HCT116 (cell line): Measurements from ENCODE around the gene TMC8. TPM values are rescaled to one million over a fixed set of nuclear protein-coding genes. Genes with fewer than 3 reads are reported as not detected.

Experiments
- ATAC-seq: fragments of 200-7000 bp; cut with Tn5 transposase; 2 replicates; pipeline ENCODE4 v1.9.1; 2020; ENCODE audit warnings: mild to moderate bottlenecking, moderate library complexity
- BruUV-seq: library from RNA; stranded (reverse); fragments of 400-500 nt; replicated peaks from 2 replicates; lab custom pipeline; 2021; lab: Mats Ljungman, UMichigan
- CTCF ChIA-PET: fragments of 300-600 bp; sonication (Branson Sonifier 250); formaldehyde crosslinking; loops from one replicate; lab custom pipeline; 2021; ENCODE audit warnings: antibody characterized with exemption; lab: Charles Lee
- POLR2A ChIA-PET: fragments of 300-600, 350-600 bp; sonication (Branson Sonifier 250); formaldehyde crosslinking; loops from one replicate; lab custom pipeline; 2021; ENCODE audit warnings: antibody characterized with exemption; lab: Charles Lee
- RAD21 ChIA-PET, 2 experiments: fragments of 300-600 bp; sonication (Branson Sonifier 250); formaldehyde crosslinking; loops; one replicate each; lab custom pipeline; 2023; ENCODE audit warnings: low total read pairs in 2 of 2; ENCODE audit not compliant: uncharacterized antibody in 2 of 2, unreplicated experiment in 2 of 2, low non-redundant PET in 1 of 2; lab: Charles Lee
- DNase-seq: peaks from one replicate; pipeline ENCODE4 v3.0.0-alpha.2; 2010; ENCODE audit warnings: low read depth, low spot score
- H2AFZ ChIP-seq: fragments of 200-600 bp; shearing (Covaris generic), sonication (generic); 2 replicates; pipeline ENCODE4 v1.6.1; 2017; ENCODE audit warnings: low read depth, mixed run types, mixed read lengths, antibody characterized with exemption, low read length; ENCODE audit not compliant: poor library complexity, severe bottlenecking
- H3K27ac ChIP-seq: 2 replicates; pipeline ENCODE4 v1.5.1; 2012; ENCODE audit warnings: low read depth, low read length
- H3K27me3 ChIP-seq: fragments of 200-600 bp; sonication (generic); 2 replicates; pipeline ENCODE4 v1.6.1; 2016; ENCODE audit warnings: mixed run types, low read length, mixed read lengths; ENCODE audit not compliant: insufficient read depth
- H3K36me3 ChIP-seq, 2 experiments: fragments of 200-500 bp in 1 of 2; fragments of 200-600 bp in 1 of 2; sonication (Bioruptor generic) in 1 of 2; sonication (generic) in 1 of 2; 2 replicates each; pipeline versions ENCODE4 v1.5.1 to v1.6.1; 2014 to 2016; ENCODE audit warnings: low read length in 2 of 2, inconsistent platforms in 1 of 2, mixed read lengths in 1 of 2, mixed run types in 1 of 2; ENCODE audit not compliant: insufficient read depth in 2 of 2, control insufficient read depth in 1 of 2
- H3K4me1 ChIP-seq, 2 experiments: fragments of 200-600 bp in 1 of 2; sonication (generic) in 1 of 2; 2 replicates each; pipeline versions ENCODE4 v1.5.1 to v1.6.1; 2012 to 2017; ENCODE audit warnings: low read length in 2 of 2, inconsistent platforms in 1 of 2, mild to moderate bottlenecking in 1 of 2, mixed read lengths in 1 of 2, mixed run types in 1 of 2, moderate library complexity in 1 of 2; ENCODE audit not compliant: insufficient read depth in 2 of 2, control insufficient read depth in 1 of 2
- H3K4me2 ChIP-seq: fragments of 200-600 bp; sonication (generic); 2 replicates; pipeline ENCODE4 v1.6.1; 2017; ENCODE audit warnings: mixed run types, low read length, mixed read lengths
- H3K4me3 ChIP-seq, 2 experiments: fragments of 200-600 bp in 1 of 2; sonication (generic) in 1 of 2; replicated peaks in 1 of 2; 2 replicates each; pipeline ENCODE4 v1.5.1; 2011 to 2016; ENCODE audit warnings: low read length in 2 of 2, control low read depth in 1 of 2, low read depth in 1 of 2, mild to moderate bottlenecking in 1 of 2, mixed read lengths in 1 of 2, mixed run types in 1 of 2
- H3K79me2 ChIP-seq: fragments of 200-600 bp; sonication (generic); 2 replicates; pipeline ENCODE4 v1.6.1; 2017; ENCODE audit warnings: mild to moderate bottlenecking, mixed run types, low read length, moderate library complexity, mixed read lengths; ENCODE audit not compliant: insufficient read depth
- H3K9ac ChIP-seq: fragments of 200-600 bp; sonication (generic); 2 replicates; pipeline ENCODE4 v1.6.1; 2016; ENCODE audit warnings: low read length, mixed read lengths
- H3K9me2 ChIP-seq: fragments of 200-600 bp; sonication (generic), shearing (Covaris generic); 2 replicates; pipeline ENCODE4 v1.6.1; 2017; ENCODE audit warnings: mixed run types, mild to moderate bottlenecking, moderate library complexity; ENCODE audit not compliant: insufficient read depth
- H3K9me3 ChIP-seq, 2 experiments: fragments of 200-500 bp in 1 of 2; fragments of 200-600 bp in 1 of 2; sonication (Bioruptor generic) in 1 of 2; sonication (generic) in 1 of 2; 2 replicates each; pipeline ENCODE4 v1.6.1; 2014 to 2017; ENCODE audit warnings: low read length in 2 of 2, mixed read lengths in 2 of 2, inconsistent platforms in 1 of 2, low read depth in 1 of 2, mild to moderate bottlenecking in 1 of 2, mixed run types in 1 of 2, moderate library complexity in 1 of 2; ENCODE audit not compliant: control insufficient read depth in 1 of 2, insufficient read depth in 1 of 2
- H4K20me1 ChIP-seq: fragments of 200-600 bp; sonication (generic), shearing (Covaris generic); 2 replicates; pipeline ENCODE4 v1.6.1; 2017; ENCODE audit warnings: mixed run types, mild to moderate bottlenecking, moderate library complexity; ENCODE audit not compliant: insufficient read depth
- CBX3 ChIP-seq: IDR thresholded peaks from 2 replicates; pipeline ENCODE4 v1.6.1; 2012; ENCODE audit warnings: low read depth
- CEBPB ChIP-seq: IDR thresholded peaks from 2 replicates; pipeline ENCODE4 v1.6.1; 2012; ENCODE audit warnings: low read depth
- EGR1 ChIP-seq: IDR thresholded peaks from 2 replicates; pipeline ENCODE4 v1.6.1; 2012; ENCODE audit warnings: low read depth
- ELF1 ChIP-seq: IDR thresholded peaks from 2 replicates; pipeline ENCODE4 v1.6.1; 2012; ENCODE audit warnings: low read depth, borderline replicate concordance
- EZH2 ChIP-seq: fragments of 200-600 bp; sonication (generic); IDR thresholded peaks from 2 replicates; pipeline ENCODE4 v1.6.1; 2017; ENCODE audit warnings: antibody characterized with exemption, mixed run types
- EZH2phosphoT487 ChIP-seq: fragments of 200-600 bp; IDR thresholded peaks from 2 replicates; pipeline ENCODE4 v1.6.1; 2018; ENCODE audit warnings: antibody characterized with exemption, borderline replicate concordance
- FOSL1 ChIP-seq: IDR thresholded peaks from 2 replicates; pipeline ENCODE4 v1.6.1; 2012; ENCODE audit warnings: low read depth
- POLR2A ChIP-seq: IDR thresholded peaks from 2 replicates; pipeline ENCODE4 v1.7.0; 2011; ENCODE audit warnings: borderline replicate concordance; ENCODE audit not compliant: insufficient read depth, insufficient read length; ENCODE audit errors: extremely low read depth
- TCF7L2 ChIP-seq: IDR thresholded peaks from 2 replicates; pipeline ENCODE4 v1.7.0; 2011; ENCODE audit warnings: borderline replicate concordance, inconsistent platforms; ENCODE audit not compliant: insufficient read depth, insufficient read length; ENCODE audit errors: extremely low read depth
- YY1 ChIP-seq: IDR thresholded peaks from 2 replicates; pipeline ENCODE4 v1.6.1; 2011; ENCODE audit warnings: low read length, low read depth, moderate library complexity, mild to moderate bottlenecking; ENCODE audit not compliant: insufficient replicate concordance; ENCODE audit errors: extremely low read depth
- ZFX ChIP-seq: fragments of 450-650 bp; IDR thresholded peaks from 2 replicates; pipeline ENCODE4 v1.6.1; 2017
- intact Hi-C: fragments of 100-400 bp; cut with micrococcal nuclease; formaldehyde crosslinking; loops from 2 replicates; pipeline ENCODE4 v1.10.0; 2022
- total RNA-seq: library from RNA; stranded (reverse); gene quantifications from one replicate; pipeline ENCODE4 v1.2.1, GENCODE V29; 2021; ENCODE audit not compliant: unreplicated experiment
- TF ChIP-seq, protein P1 (sequence below): IDR thresholded peaks from 2 replicates; pipeline ENCODE4 v1.6.1; 2011; ENCODE audit warnings: mild to moderate bottlenecking, low read length, moderate library complexity; ENCODE audit not compliant: insufficient replicate concordance; ENCODE audit errors: extremely low read depth
- TF ChIP-seq, protein P2 (sequence below), 3 experiments: fragments of 200-600 bp in 1 of 3; sonication (generic) in 1 of 3; IDR thresholded peaks in 2 of 3; conservative IDR thresholded peaks in 1 of 3; 2 replicates each; pipeline ENCODE4 v1.5.1; 2012 to 2017; ENCODE audit warnings: low read depth in 2 of 3, low read length in 2 of 3, antibody characterized with exemption in 1 of 3, borderline replicate concordance in 1 of 3, control low read depth in 1 of 3, mild to moderate bottlenecking in 1 of 3, mixed read lengths in 1 of 3, mixed run types in 1 of 3, moderate library complexity in 1 of 3; ENCODE audit not compliant: insufficient read depth in 1 of 3
- TF ChIP-seq, protein P3 (sequence below): IDR thresholded peaks from 2 replicates; pipeline ENCODE4 v1.6.1; 2012

The TMC8 gene
- total RNA-seq, 1 experiment from 2014 or later = 7.8 TPM

DNA sequence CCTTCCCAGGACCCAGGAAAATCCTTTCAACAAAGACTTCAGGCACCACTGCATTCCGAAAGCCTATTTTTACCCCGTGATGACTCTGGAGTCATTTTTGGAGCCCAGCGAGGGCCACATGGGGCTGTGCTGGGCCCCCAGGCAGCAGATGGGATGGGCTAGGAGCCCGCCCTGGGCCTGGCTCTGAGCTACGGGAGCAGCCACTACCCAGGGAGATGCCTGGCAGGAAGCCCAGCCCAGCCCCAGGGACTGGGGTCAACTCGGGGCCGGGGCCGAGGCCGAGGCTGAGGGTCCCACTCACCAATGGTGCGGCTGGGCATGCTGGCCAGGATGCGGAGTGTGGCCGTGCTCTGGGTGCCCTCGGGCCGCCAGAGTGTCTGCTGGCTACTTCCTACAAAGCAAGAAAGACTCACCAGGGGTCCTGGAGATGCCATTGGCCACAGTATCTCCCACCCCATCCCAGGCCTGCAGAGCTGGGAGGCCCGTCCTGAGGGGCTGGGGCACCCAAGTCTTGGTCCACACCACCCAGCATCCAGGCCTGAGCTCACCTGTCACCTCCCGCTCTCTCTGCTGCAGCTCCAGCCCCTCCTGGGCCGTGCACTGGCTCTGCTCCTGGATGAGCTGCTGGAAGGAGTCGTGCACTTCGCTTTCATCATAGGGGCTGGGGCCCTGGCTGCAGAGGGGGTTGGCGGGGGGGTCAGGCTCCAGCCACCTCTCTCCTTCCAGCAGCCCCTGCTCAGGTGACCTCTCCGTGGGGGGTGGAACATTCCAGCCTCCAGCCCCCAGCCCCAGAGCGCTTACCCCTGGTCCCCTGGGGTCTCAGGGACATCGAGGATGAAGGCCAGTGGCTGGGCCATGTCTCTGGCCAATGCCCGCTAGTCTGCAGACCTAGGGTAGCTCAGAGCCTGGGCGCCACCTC is 4.3 kb upstream of the TMC8 start:
- Histone ChIP-seq H3K79me2 (peaks cover 17% of the 10 kb centered on the region; the same call in 1 of the 2 replicates), H3K27me3 (no peaks in the 10 kb centered on the region), H3K9ac (peak overlapping the region; percentile 77; the same call in 1 of the 2 replicates), H3K9me2 (no peaks in the 10 kb centered on the region), H3K4me1 (peaks cover 28 to 41% of the 10 kb centered on the region in 2 experiments; a peak in 3 of 4 replicates), H3K4me3 (no peak overlapping the region), H3K27ac (peak overlapping the region; percentile 16; the same call in 1 of the 2 replicates), H3K4me2 (peak overlapping the region; percentile 96), H4K20me1 (no peaks in the 10 kb centered on the region), H3K36me3 (peaks cover 5 to 20% of the 10 kb centered on the region in 2 experiments; a peak in 3 of 4 replicates), H3K9me3 (no peaks in the 10 kb centered on the region), H2AFZ (no peak overlapping the region)
- intact Hi-C loops = loop anchor here (5.0 kb wide), 1 partner anchor 126 kb away; no protein-coding TSS in a partner anchor
- BruUV-seq = no TSS peak
- TF ChIP-seq POLR2A = no peak
- no peak for TF ChIP-seq EZH2phosphoT487
- no peak for TF ChIP-seq ZFX
- TF ChIP-seq, protein P1, sequence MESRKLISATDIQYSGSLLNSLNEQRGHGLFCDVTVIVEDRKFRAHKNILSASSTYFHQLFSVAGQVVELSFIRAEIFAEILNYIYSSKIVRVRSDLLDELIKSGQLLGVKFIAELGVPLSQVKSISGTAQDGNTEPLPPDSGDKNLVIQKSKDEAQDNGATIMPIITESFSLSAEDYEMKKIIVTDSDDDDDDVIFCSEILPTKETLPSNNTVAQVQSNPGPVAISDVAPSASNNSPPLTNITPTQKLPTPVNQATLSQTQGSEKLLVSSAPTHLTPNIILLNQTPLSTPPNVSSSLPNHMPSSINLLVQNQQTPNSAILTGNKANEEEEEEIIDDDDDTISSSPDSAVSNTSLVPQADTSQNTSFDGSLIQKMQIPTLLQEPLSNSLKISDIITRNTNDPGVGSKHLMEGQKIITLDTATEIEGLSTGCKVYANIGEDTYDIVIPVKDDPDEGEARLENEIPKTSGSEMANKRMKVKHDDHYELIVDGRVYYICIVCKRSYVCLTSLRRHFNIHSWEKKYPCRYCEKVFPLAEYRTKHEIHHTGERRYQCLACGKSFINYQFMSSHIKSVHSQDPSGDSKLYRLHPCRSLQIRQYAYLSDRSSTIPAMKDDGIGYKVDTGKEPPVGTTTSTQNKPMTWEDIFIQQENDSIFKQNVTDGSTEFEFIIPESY = no peak
- TF ChIP-seq, protein P2, sequence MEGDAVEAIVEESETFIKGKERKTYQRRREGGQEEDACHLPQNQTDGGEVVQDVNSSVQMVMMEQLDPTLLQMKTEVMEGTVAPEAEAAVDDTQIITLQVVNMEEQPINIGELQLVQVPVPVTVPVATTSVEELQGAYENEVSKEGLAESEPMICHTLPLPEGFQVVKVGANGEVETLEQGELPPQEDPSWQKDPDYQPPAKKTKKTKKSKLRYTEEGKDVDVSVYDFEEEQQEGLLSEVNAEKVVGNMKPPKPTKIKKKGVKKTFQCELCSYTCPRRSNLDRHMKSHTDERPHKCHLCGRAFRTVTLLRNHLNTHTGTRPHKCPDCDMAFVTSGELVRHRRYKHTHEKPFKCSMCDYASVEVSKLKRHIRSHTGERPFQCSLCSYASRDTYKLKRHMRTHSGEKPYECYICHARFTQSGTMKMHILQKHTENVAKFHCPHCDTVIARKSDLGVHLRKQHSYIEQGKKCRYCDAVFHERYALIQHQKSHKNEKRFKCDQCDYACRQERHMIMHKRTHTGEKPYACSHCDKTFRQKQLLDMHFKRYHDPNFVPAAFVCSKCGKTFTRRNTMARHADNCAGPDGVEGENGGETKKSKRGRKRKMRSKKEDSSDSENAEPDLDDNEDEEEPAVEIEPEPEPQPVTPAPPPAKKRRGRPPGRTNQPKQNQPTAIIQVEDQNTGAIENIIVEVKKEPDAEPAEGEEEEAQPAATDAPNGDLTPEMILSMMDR (IDR thresholded peaks at IDR 0.05 in 2 of 3, conservative IDR thresholded peaks at IDR 0.05 in 1 of 3; ENCODE audit: borderline replicate concordance in 1 of 3, insufficient read depth in 1 of 3, low read depth in 2 of 3, low read length in 2 of 3) = no peak
- TF ChIP-seq ELF1 = no peak
- no peak for TF ChIP-seq YY1
- no peak for TF ChIP-seq CEBPB
- TF ChIP-seq TCF7L2 = no peak
- TF ChIP-seq EZH2 = no peak
- TF ChIP-seq EGR1 = no peak
- TF ChIP-seq CBX3 = no peak
- TF ChIP-seq FOSL1 = no peak
- TF ChIP-seq, protein P3, sequence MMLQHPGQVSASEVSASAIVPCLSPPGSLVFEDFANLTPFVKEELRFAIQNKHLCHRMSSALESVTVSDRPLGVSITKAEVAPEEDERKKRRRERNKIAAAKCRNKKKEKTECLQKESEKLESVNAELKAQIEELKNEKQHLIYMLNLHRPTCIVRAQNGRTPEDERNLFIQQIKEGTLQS = no peak
- DNase-seq (no peak), ATAC-seq (no peak)
- RAD21 ChIA-PET = no interaction called here
- POLR2A ChIA-PET = interaction anchor here (0.9 kb wide), 1 partner anchor 61 kb away, joined by 3 read pairs; the partner anchor contains the start of genes AFMID and TK1
- CTCF ChIA-PET = no interaction called here
